Kasumi-1 (cell line): ENCODE data around the gene ADGRG4.
"Not testable (repeated sequence)": the region's sequence is repeated elsewhere in the genome, so short reads cannot be mapped to it uniquely, and the experiment has no call there.

Experiments used
- DNase-seq, 2 experiments: peaks; one replicate each; lab custom pipeline; 2025; lab: John Stamatoyannopoulos, UW

ADGRG4 gene

DNA sequence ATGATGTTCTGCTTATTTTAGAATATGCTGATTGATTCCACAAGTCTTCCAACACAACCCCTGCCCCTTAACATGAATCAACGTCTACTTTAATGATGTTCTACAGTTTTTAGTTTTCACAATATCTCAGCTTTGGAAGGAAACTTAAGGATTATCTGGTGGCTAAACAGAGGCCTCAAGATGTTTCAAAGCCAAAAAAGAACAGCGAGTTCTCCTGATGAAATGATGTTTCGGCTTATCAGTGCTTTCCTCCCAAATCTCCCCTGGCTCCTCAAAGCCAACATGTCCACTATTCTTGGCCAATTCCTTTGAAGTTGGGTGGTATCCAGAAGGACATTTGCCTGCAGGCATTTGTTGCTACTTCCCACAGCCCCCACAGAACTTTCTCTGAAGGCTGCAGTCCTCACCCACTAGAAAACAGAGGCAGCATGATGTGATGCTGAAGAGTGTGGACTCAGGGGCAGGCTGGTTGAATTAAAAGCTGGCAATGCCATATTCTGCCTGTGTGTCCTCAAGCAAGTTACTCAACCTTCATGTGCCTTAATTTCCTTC, 87.3 kb downstream of the ADGRG4 start:
- no peak for DNase-seq

GRCh38 chrX:136390921-136391320, 90.2 kb downstream of the ADGRG4 start:
- no peak for DNase-seq

- no peak for DNase-seq
These were observed 94.5 kb downstream of the ADGRG4 start for GRCh38 chrX:136395271-136395670.

GRCh38 chrX:136397001-136397400, 96.2 kb downstream of the ADGRG4 start:
- DNase-seq: no peak

- no peak for DNase-seq
These were observed 104.4 kb downstream of the ADGRG4 start for GRCh38 chrX:136405126-136405525.

DNA sequence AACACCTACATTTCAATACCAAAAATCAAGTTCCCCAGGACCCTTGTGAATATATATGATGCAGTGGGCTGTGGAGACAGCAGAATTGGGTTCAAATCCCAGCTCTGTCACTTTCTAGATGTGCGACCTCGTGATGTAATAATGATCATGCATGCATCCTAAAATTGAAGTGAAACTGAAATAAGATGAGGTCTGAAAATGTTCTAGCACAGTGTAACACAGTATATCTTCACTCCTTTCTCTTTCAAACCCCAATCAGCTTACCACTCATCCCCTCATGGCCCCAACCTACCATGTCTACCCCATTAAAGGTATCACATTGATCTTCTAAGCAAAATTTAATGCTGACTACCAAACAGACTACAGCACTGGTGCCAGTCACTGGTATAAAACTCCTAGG, 117.0 kb downstream of the ADGRG4 start:
- no peak for DNase-seq

GRCh38 chrX:136421338-136421737, 120.6 kb downstream of the ADGRG4 start:
- DNase-seq: no peak

DNA sequence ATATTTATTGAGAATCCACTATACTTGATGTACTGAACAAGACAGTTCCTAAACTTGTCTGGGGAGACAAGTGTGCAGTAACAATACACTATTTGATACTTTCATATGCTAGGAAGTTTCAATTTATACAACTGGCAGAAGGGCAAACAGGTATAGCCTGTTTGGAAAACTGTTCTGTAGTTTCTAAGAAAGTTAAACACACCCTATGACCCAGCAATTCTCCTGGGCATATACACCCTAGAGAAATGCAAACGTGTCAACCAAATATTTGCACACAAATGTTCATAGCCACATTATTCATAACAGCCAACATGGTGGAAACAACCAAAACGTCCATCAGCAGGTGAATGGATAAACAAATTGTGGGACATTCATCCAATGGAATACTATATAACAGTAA, 123.0 kb downstream of the ADGRG4 start:
- DNase-seq: no peak

GRCh38 chrX:136425996-136426395, 125.2 kb downstream of the ADGRG4 start:
- no peak for DNase-seq

DNA sequence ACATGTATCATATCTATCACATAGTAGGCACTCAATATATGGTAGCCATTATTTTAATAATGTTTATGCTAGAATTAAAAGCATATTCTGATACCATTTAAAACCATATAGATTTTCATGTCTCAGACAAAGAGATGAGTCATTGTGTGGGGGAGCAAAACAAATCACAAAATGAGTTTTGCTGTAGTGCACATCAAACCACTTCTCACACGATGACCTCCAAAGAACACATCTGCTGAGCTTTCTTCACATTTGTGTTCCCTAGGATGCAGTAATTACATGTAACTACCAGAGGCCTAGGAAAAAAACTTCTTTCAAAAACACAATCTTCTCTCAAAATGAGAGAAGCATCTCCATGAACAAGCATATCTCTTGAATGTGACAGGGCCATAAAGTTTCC, 130.9 kb downstream of the ADGRG4 start:
- DNase-seq: no peak

DNA sequence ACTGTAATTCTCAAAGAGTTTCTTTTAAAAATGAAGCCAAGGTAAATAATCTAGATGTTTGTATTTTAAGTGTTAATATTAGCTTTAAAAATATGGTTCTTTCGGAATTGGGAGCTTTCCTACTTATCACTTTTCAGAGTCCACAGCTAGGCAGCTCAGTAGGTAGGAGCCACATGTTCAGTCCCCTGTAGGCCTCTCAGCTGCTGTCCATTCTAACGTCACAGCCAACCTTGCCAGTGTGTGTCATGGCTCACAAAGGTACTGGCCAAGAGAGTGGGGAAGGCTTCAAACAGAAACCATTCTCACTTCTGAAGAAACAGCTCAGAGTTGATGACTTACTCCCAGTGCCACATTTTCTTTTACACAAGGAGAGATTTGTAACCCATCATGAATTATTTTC, 137.0 kb downstream of the ADGRG4 start:
- DNase-seq: no peak

DNA sequence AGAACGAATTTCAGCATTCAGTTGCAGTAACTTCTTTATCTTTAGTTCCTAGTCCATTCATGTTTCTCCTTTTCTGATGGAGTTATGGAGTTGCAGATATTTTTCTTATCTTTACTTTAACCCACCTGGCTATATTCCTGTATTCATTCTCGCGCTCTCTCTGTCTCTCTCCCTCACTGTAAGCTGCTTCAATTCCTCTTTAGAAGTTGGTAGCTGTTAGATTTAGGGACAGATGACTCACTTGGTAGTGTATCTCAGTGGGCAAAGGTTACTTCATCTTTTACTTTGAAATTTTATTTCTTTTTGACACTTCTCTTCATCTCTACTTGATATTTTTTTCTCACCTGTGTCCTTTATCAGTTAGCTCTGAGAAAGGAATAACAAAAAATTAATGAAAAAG, 137.4 kb downstream of the ADGRG4 start:
- DNase-seq: no peak

DNA sequence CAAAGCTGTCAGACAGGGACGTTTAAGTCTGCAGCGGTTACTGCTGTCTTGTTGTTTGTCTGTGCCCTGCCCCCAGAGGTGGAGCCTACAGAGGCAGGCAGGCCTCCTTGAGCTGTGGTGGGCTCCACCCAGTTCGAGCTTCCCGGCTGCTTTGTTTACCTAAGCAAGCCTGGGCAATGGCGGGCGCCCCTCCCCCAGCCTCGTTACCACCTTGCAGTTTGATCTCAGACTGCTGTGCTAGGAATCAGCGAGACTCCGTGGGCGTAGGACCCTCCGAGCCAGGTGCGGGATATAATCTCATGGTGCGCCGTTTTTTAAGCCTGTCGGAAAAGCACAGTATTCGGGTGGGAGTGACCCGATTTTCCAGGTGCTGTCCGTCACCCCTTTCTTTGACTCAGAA, 144.9 kb downstream of the ADGRG4 start:
- DNase-seq: not testable (repeated sequence)

- no peak for DNase-seq
These were observed 145.4 kb downstream of the ADGRG4 start for GRCh38 chrX:136446208-136446607.

GRCh38 chrX:136447308-136447707, 146.5 kb downstream of the ADGRG4 start:
- DNase-seq: no peak

DNA sequence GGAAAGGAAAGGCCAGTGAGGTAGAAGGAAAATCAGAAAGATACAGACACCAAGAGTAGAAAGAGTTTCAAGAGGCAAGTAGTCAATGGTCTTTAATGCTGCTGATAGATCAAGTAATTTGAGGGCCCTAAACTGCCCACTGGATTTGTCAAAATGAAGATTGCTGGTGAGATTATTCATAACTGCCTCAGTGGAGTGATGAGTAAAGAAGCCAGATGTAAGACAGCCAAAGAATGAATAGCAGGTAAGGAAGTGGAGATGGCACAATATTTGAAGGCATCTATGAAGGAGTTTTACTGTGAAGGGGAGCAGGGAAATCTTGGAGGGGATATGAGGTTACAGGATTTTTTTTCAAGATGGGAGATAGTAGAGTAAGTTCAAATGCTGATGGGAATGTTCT, 147.2 kb downstream of the ADGRG4 start:
- DNase-seq: no peak

DNA sequence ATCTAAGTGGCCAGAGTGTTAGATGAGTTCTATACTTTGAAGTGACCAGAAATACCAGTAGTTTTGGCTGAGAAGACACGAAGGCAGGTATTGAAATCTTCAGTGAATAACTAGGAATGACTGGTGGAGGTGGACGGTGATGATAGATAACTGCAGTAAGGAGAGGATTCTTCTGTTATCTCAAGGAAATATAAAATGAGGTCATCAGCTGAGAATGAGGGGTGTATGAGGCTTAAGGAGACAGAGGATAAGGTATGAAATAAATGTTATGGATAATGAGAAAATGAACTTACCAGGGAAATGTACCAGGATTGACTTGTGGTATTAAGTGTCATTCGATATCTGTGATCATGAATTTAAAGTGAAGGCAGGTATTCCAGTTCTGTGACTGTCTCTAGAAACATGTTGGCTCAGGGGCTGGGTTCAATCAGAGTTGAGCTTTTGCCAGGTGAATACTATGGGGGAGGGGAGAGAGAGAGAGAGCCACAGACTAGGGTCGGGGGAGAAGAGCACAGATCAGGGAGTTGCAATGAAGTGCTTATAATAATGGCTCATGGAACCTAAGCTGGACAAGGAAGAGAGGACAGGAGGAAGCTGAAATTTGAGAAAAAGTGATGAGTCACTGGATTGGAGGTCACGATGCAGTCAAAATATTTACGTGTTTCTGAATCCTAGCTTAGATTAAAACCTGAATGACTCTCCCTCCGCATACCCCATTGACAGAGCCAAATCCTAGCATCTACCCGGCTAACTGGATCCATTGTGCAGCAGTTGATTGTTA, 149.5 kb downstream of the ADGRG4 start:
- no peak for DNase-seq

GRCh38 chrX:136452614-136453013, 151.9 kb downstream of the ADGRG4 start:
- DNase-seq: no peak

DNA sequence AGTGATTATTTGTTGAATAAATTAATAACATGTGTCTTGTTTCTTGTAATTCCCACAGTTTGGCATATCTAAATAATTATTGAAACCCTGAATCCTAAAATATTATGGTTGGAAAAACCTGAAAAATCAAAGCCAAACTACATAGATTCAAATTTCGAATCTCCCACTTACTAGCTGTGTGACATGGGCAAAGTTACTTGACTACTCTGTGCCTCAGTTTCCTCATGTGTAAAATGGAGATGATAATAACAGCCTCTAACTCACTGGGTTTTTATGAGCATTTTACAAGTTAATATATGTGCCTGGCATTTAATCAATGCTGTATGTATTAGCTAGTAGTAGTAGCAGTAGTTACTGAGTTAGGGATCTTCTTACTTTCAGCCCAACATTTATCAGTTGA, 152.4 kb downstream of the ADGRG4 start:
- DNase-seq: no peak

DNA sequence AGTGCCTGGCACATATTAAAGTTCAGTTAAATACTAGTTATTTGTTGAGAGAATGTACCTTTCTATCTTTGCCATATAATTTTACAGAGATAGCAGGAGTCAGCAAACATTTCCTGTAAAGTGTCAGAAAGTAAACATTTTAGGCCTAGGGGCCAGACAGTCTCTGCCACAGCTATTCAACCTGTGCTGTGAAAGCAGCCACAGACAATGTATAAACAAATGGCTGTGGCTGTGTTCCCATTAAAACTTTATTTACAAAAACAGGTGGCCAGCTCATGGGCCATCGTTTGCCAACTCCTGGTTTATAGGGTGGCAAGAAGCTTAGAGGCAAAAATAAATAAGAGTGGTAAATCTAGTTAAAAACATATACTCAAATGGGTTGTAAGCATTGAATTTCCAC, 153.0 kb downstream of the ADGRG4 start:
- no peak for DNase-seq

- no peak for DNase-seq
These were observed 155.4 kb downstream of the ADGRG4 start for GRCh38 chrX:136456133-136456532.

DNA sequence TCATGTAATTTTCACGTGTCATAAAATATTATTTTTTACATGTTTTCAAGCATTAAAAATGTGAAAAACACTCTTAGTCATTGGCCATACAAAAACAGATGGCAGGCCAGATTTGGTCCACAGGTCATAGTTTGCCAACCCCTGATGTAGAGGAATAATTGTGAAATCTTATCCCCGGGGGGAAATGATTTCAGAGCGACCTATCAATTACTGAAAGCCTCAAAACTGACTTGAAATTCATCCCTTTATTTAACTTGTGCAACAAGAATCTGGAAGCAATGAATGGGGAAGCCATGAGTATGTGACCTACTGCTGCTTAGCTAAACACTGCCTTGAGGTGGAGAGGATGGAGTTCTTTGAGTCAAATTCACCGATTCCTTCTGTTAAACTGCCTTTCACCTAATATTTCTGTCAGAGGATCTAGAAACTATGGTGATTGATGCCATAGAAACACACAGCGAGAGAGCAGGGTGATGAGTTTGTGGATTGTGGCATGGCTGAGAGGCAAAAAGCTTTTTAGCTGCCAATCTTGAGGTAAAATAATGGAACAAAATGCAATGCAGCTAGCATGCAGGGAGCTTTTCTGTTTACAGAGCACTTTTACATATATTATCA, 156.6 kb downstream of the ADGRG4 start:
- no peak for DNase-seq

- DNase-seq: no peak
These were observed 163.8 kb downstream of the ADGRG4 start for GRCh38 chrX:136464589-136464988.
